Testis (tissue), 2 donors: ENCODE results near the gene CD4.

ENCODE experiments used
- CTCF ChIP-seq, 3 experiments: fragments of 450-650 bp in 2 of 3; fragments of 200-600 bp in 1 of 3; sonication (generic) in 1 of 3; IDR thresholded peaks; one replicate each; pipeline ENCODE4 v1.5.1; 2016 to 2019; ENCODE audit warnings: antibody characterized with exemption in 3 of 3, mild to moderate bottlenecking in 2 of 3, moderate library complexity in 1 of 3
- POLR2A ChIP-seq: fragments of 450-650 bp; IDR thresholded peaks from one replicate; pipeline ENCODE4 v1.6.1; 2017; ENCODE audit warnings: antibody characterized with exemption, mild to moderate bottlenecking, moderate library complexity

DNA sequence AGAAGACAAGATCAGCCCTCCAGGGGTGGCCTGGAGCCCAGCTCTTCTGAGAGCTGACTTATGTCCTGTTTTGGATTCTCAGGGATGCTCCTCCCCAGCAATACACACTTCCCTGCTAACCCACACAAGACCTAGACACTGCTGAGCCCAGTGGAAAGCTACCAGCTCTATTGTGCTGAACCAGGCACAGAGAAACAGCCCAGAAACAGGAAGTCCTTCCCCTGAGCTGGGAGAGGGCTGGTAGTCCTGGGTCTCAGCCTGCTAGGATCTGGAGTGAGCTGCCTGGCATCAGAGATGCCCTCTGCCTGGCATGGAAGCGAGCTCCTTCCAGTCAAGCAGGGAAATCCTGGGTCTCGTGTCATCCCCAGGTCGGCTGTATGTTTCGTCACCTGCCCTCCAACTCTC lies 18.2 kb upstream of the CD4 start:
- no peak for TF ChIP-seq CTCF (IDR thresholded peaks at IDR 0.05)
- TF ChIP-seq POLR2A = no peak
